ENCODE results near the gene PRDM16. TPM values are rescaled to one million over a fixed set of nuclear protein-coding genes. Genes with fewer than 3 reads are reported as not detected.

PRDM16 gene
- total RNA-seq, 1 donor from 2014 or later = not detected

DNA sequence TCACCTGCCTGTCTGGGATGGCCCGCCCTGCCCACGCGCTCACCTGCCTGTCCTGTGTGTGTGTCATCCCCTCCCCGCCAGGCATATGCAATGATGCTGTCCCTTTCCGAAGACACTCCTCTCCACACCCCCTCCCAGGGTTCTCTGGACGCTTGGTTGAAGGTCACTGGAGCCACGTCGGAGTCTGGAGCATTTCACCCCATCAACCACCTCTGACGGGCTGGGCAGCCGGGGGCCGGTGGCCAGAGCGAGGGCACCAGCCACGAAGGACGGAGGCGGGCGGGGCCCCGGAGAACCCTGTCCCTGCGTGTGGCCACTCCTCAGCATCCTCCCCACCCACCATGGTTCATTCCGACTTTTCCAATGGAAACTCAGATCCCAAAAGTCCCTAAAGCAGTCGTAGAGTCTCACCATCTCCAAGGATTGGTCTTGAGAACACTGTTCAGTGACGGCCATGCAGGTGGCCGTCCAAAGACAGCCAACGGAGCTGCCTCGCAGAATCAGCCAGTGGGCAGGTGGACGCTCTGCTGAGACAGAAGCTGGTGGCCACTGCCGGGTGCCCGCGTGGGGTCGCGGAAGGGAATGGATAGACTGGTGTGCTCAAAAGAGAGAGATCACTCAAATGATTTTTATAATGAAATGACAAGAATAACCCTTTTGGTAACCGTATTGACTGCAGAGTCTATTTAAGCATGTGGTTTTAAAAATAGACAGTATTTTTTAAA is 364.8 kb downstream of the PRDM16 start:
- Mint-ChIP-seq H3K4me3 (ENCODE audit: low read depth) (no peak overlapping the region), H3K27ac (no peak overlapping the region), H3K36me3 (ENCODE audit: low read depth) (no peaks in the 10 kb centered on the region), H3K27me3 (ENCODE audit: low read depth) (no peaks in the 10 kb centered on the region), H3K4me1 (ENCODE audit: low read depth) (no peaks in the 10 kb centered on the region), H3K9me3 (no peaks in the 10 kb centered on the region)
- intact Hi-C loops (cut with micrococcal nuclease) = no loop called here
- DNase-seq (ENCODE audit: low spot score) = no peak

DNA sequence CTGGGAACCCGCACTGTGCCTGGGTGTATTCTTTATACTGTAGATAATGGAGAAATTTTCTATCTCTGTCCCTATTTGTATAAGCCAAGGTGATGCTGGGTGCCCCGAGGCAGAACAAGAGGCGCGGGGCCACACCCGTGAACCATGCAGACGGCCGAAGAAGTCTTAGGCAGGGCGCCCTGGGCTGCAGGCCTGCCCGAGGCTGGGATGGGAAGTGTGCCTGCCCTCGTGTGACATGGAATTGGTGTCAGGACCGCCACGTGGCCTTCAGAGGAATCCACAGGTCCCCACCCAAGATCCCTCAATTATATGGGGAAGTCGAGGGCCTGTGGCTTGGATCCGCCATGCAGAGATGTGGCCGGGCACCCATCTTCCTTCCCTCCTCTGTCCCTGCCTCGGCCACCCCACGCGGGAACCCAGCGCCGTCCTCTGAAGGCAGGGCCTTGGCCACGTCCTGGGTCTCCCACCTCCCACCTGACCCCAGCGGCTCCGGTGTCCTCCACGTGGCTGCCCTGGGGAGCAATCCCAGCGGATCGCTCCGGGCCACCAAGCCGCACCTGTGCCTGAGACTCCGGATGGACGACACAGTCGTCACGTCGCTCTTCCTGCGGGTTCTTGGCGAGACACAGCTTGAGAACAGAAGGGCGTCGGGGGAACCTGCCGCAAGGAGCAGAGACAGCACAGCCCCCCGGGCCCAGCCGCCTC is 365.6 kb downstream of the PRDM16 start:
- no peaks in the 10 kb centered on the region for H3K36me3 Mint-ChIP-seq (ENCODE audit: low read depth)
- no peak overlapping the region for H3K27ac Mint-ChIP-seq
- no peaks in the 10 kb centered on the region for H3K9me3 Mint-ChIP-seq
- no peaks in the 10 kb centered on the region for H3K4me1 Mint-ChIP-seq (ENCODE audit: low read depth)
- no peak overlapping the region for H3K4me3 Mint-ChIP-seq (ENCODE audit: low read depth)
- intact Hi-C loops (cut with micrococcal nuclease) = no loop called here
- no peaks in the 10 kb centered on the region for H3K27me3 Mint-ChIP-seq (ENCODE audit: low read depth)
- DNase-seq (ENCODE audit: low spot score) = no peak

DNA sequence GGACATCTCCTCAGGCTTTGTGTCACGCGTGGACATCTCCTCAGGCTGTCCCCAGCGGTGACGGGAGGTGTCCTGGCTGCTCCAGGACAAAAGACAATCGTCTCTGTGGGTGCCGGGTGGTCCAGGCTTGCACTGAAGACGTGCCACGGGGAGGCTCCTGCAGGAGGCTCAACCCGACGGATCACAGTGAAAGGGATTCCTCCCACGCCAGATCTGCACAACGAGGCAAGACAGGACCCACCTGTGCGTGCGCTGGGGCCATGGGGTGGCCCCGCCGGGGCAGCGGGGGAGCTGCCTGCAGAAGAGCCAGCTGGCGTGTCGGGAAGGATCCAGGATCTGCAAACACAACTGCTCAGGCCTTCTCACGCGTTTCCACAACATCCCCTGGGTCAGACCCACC is 366.7 kb downstream of the PRDM16 start:
- intact Hi-C loops (cut with micrococcal nuclease) = no loop called here
- no peaks in the 10 kb centered on the region for H3K36me3 Mint-ChIP-seq (ENCODE audit: low read depth)
- no peaks in the 10 kb centered on the region for H3K4me1 Mint-ChIP-seq (ENCODE audit: low read depth)
- H3K27ac Mint-ChIP-seq = no peak overlapping the region
- no peaks in the 10 kb centered on the region for H3K9me3 Mint-ChIP-seq
- no peak for DNase-seq (ENCODE audit: low spot score)
- no peaks in the 10 kb centered on the region for H3K27me3 Mint-ChIP-seq (ENCODE audit: low read depth)
- H3K4me3 Mint-ChIP-seq (ENCODE audit: low read depth) = no peak overlapping the region

DNA sequence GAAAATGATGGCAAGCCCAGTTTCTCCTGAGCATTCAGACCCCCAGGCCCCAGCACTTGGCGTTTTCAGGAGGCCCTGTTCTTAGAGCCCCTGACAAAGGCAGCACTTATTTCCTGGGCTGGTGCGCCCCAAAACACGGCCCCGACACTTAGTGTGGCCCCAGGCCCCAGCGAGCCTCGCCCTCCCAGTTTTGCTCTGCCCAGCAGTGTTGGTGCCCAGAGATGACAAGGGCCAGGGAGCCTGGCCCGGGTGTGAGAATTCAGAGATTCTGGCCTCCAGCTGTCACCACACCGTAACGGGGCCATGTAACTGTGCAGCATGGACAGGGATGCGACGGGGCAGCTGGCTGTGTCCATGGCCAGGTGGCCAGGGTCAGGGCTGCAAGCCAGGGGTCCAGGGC is 367.4 kb downstream of the PRDM16 start:
- Mint-ChIP-seq H3K9me3 (no peaks in the 10 kb centered on the region), H3K27me3 (ENCODE audit: low read depth) (no peaks in the 10 kb centered on the region), H3K4me1 (ENCODE audit: low read depth) (no peaks in the 10 kb centered on the region), H3K27ac (no peak overlapping the region), H3K4me3 (ENCODE audit: low read depth) (no peak overlapping the region), H3K36me3 (ENCODE audit: low read depth) (no peaks in the 10 kb centered on the region)
- no peak for DNase-seq (ENCODE audit: low spot score)
- intact Hi-C loops (cut with micrococcal nuclease) = no loop called here

DNA sequence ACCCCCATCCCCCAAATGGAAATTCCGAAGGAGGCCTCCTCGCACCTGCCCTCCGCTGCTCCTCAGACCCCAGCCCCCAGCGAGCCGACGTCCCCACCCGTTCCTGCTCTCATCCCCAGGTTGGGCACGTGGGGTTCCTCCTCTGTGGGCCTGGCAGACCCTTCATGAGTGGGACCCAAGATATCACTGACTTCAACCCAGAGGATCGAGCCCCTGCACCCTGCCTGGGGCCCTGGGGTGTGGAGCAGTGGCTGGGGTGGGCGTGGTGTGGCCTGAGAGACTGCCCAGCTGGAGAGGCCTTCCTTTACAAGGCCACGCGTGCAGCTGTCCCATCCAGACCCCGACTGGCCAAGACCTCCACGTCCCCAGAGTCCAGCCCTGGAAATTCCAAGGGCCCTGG is 367.9 kb downstream of the PRDM16 start:
- Mint-ChIP-seq H3K27me3 (ENCODE audit: low read depth) (no peaks in the 10 kb centered on the region), H3K27ac (no peak overlapping the region), H3K36me3 (ENCODE audit: low read depth) (no peaks in the 10 kb centered on the region), H3K9me3 (no peaks in the 10 kb centered on the region), H3K4me1 (ENCODE audit: low read depth) (no peaks in the 10 kb centered on the region), H3K4me3 (ENCODE audit: low read depth) (no peak overlapping the region)
- DNase-seq (ENCODE audit: low spot score) = no peak
- intact Hi-C loops (cut with micrococcal nuclease) = no loop called here

DNA sequence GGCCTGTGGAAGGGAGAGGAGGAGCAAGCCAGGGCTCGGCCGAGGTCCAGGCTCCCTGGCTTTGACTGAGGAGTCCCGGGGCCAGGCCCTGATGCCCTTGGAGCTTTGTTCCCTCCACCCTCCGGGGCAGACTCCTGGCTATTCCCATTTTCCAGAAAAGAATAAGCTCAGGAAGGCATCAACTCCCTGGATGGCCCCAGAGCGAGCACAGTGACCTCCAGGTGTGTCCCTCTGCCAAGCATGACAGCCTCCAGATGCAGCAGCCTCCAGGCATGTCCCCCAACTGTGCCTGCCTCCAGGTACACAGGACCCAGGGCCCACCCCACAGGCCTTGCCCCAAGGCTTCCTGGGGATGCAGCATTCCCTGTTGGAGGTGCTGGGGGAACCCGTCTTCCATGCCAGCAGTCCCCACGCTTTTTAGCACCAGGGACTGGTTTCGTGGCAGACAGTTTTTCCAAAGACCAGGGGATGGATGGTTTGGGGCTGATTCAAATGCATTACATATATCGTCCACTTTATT is 369.7 kb downstream of the PRDM16 start:
- H3K9me3 Mint-ChIP-seq = no peaks in the 10 kb centered on the region
- intact Hi-C loops (cut with micrococcal nuclease) = no loop called here

DNA sequence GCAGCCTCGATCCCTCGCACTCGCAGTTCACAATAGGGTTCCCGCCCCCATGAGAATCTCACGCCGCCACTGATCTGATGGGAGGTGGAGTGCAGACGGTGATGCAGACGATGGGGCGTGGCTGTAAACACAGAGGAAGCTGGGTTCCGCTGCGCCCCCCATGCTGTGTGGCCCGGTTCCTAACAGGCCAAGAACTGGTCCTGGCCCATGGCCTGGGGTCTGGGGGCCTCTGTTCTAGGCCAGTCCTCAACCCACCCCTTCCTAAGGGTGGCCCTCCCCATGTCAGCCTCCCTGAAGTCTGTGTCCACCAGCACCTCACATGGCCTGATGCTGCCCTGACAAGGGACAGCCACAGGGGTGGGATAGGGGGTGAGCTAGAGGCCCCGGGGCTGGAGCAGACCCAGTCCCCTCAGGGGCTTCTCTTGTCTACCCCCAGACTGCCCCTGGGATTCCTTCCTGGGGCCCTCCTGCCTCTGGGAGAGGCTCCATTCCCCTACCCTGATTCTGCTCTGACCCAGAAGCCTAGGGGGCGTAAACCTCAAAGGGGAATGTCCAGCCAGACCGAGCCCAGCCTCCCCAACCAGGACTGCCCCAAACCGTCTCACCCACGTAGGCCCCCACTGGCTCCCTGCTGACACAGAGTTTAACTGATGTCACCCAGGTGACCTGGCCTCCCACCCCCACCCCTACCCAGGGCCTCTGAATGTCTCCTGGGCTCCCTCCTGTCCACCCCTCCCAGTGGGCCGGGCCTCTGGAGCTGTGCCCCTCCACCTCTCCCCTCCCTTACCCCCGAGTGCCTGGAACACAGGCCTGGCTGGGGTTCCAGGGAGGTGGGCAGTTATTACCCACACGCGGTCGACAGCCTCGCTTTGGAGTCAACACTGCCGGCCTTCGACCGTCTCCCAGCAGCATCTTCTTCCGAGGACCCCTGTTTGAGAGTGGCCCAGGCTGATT is 370.6 kb downstream of the PRDM16 start:
- H3K27ac Mint-ChIP-seq = no peak overlapping the region
- no peak overlapping the region for H3K4me3 Mint-ChIP-seq (ENCODE audit: low read depth)
- no peak for DNase-seq (ENCODE audit: low spot score)
- no peaks in the 10 kb centered on the region for H3K36me3 Mint-ChIP-seq (ENCODE audit: low read depth)
- no peaks in the 10 kb centered on the region for H3K4me1 Mint-ChIP-seq (ENCODE audit: low read depth)
- intact Hi-C loops (cut with micrococcal nuclease) = no loop called here
- no peaks in the 10 kb centered on the region for H3K27me3 Mint-ChIP-seq (ENCODE audit: low read depth)
- no peaks in the 10 kb centered on the region for H3K9me3 Mint-ChIP-seq

More for the DNA sequence above, 369.7 kb downstream of the PRDM16 start:
- Mint-ChIP-seq H3K27ac (no peak overlapping the region), H3K4me3 (ENCODE audit: low read depth) (no peak overlapping the region), H3K27me3 (ENCODE audit: low read depth) (no peaks in the 10 kb centered on the region), H3K4me1 (ENCODE audit: low read depth) (no peaks in the 10 kb centered on the region), H3K36me3 (ENCODE audit: low read depth) (no peaks in the 10 kb centered on the region)
- DNase-seq (ENCODE audit: low spot score) = no peak

DNA sequence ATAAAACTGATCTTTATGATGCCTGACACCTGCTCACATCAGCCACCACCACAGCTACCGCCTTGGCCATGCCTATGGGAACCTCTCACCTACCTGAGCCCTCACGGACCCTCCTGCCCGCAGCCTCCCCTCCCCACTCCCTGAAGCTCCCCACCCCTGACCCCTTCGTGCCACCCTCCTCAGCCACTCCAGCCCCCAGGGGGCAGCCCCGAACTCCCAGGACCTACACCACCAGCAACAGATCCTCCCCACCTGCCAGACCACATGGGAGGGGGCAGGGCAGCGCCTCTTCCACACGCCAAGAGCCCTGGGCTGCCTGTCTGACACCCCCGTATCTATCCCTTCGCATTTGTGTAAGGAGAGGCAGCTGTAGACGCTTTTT is 371.3 kb downstream of the PRDM16 start:
- Mint-ChIP-seq H3K27ac (no peak overlapping the region), H3K36me3 (ENCODE audit: low read depth) (no peaks in the 10 kb centered on the region), H3K9me3 (no peaks in the 10 kb centered on the region), H3K27me3 (ENCODE audit: low read depth) (no peaks in the 10 kb centered on the region), H3K4me1 (ENCODE audit: low read depth) (no peaks in the 10 kb centered on the region), H3K4me3 (ENCODE audit: low read depth) (no peak overlapping the region)
- no peak for DNase-seq (ENCODE audit: low spot score)
- intact Hi-C loops (cut with micrococcal nuclease) = no loop called here

DNA sequence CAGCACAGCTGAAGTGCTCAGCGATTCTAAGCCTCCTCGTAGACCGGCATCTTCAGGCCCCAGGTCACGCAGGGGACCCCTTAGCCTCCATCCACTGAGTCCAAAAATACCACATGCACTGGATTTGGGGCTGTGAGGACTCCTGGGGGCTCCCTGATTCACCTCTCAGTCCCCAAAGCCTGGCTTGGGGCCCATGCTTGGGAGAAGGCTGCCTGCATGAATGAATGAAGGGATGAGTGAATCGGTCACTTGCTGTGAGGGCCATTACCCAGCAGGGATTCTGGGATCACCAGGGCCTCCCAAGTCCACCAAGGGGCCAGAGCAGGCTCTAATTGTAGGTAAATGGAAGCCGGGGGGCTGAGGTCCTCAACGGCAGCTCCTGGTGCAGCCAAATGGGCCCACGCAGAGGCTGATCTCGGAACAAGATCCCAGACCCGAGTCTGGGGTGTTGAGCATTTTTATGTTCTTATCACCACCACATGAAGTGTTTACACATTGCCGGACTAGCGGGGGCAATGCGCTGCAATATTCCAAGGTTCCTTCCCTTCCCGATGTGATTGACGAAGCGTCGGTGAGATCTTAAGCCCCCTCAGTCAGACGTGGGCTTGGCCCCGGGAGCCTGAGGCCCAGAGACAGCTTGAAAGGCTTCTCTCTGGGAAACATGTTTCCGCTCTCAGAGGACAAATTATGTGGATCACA is 371.9 kb downstream of the PRDM16 start:
- Mint-ChIP-seq H3K9me3 (no peaks in the 10 kb centered on the region), H3K27ac (no peak overlapping the region), H3K36me3 (ENCODE audit: low read depth) (no peaks in the 10 kb centered on the region), H3K4me1 (ENCODE audit: low read depth) (no peaks in the 10 kb centered on the region), H3K4me3 (ENCODE audit: low read depth) (no peak overlapping the region), H3K27me3 (ENCODE audit: low read depth) (no peaks in the 10 kb centered on the region)
- no peak for DNase-seq (ENCODE audit: low spot score)
- intact Hi-C loops (cut with micrococcal nuclease) = no loop called here

DNA sequence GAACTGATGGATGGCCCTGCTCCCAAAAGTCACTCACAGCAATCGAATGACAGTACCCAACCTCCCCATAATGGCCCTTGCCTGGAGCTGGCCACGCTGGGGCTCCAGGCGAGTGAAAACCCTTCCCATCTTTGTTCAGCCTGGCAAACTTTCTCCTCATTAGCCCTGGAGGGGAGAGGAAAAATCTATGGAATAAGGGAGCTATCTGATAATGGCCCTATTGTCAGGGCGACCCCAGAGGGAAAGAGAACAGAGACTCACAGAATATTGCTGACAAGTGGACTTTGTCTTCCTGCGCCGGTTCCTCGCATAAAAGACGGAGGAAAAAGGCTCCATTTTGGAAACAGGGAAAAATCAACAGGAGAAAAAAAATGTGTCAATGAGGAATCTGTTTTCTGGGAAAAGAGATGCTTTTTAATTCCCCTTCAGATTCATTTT is 372.4 kb downstream of the PRDM16 start:
- intact Hi-C loops (cut with micrococcal nuclease) = no loop called here
- no peak overlapping the region for H3K4me3 Mint-ChIP-seq (ENCODE audit: low read depth)
- no peak for DNase-seq (ENCODE audit: low spot score)
- H3K9me3 Mint-ChIP-seq = no peaks in the 10 kb centered on the region
- no peaks in the 10 kb centered on the region for H3K36me3 Mint-ChIP-seq (ENCODE audit: low read depth)
- no peak overlapping the region for H3K27ac Mint-ChIP-seq
- H3K27me3 Mint-ChIP-seq (ENCODE audit: low read depth) = no peaks in the 10 kb centered on the region
- H3K4me1 Mint-ChIP-seq (ENCODE audit: low read depth) = no peaks in the 10 kb centered on the region

DNA sequence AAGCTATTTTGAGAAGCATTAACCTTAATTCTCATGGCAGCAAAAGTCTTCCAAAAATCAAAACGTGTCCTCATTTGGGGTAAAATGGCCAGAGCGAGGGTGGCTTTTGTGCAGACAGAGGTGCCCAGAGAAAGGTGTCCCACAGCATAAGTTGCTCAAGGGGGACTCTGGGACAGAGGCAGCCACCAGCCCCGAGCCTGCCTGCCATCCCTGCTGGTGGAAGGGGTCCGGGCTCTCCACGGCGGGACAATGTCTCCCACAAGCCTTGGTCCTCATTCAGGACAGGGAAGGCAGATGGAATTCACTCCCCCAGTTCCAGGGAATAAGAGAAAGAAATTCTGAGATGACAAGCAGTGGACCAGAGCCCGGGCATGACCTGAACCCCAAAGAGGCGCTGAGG is 372.9 kb downstream of the PRDM16 start:
- Mint-ChIP-seq H3K9me3 (no peaks in the 10 kb centered on the region), H3K4me3 (ENCODE audit: low read depth) (no peak overlapping the region), H3K27me3 (ENCODE audit: low read depth) (no peaks in the 10 kb centered on the region), H3K36me3 (ENCODE audit: low read depth) (no peaks in the 10 kb centered on the region), H3K27ac (no peak overlapping the region), H3K4me1 (ENCODE audit: low read depth) (no peaks in the 10 kb centered on the region)
- intact Hi-C loops (cut with micrococcal nuclease) = no loop called here
- no peak for DNase-seq (ENCODE audit: low spot score)

DNA sequence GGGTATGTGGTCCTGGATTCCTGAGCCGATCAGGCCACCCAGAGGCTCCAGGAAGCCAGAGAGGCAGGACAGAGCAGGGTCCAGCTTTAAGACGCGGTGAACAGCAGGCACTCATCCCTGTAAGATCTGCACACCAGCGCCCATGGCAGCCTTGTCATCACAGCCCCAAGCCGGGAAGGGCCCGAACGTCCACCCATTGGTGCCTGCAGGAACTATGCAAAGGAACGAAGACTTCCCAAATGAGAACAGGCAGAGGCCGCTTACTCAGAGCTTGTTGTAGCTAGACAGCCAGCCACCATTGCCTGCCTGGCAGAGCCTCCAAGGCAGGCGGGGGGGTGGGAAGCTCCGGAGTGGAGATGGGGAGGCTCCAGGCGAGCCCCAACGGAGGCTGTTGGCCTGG is 373.3 kb downstream of the PRDM16 start:
- DNase-seq (ENCODE audit: low spot score) = no peak
- Mint-ChIP-seq H3K4me3 (ENCODE audit: low read depth) (no peak overlapping the region), H3K36me3 (ENCODE audit: low read depth) (no peaks in the 10 kb centered on the region), H3K4me1 (ENCODE audit: low read depth) (no peaks in the 10 kb centered on the region), H3K27ac (no peak overlapping the region), H3K27me3 (ENCODE audit: low read depth) (no peaks in the 10 kb centered on the region), H3K9me3 (no peaks in the 10 kb centered on the region)
- intact Hi-C loops (cut with micrococcal nuclease) = no loop called here

Data from activated T-helper 2 cell treated with anti-CD3 and anti-CD28 coated beads, Interferon-gamma antibody, Interleukin-2, Interleukin-4, amounts not matched to agents 10 μg/mL and 5 μg/mL and 100 μg/mL, durations not matched to agents 14 hours and 24 hours and 36 hours (primary cell).